Heart right ventricle (tissue), 16 donors: ENCODE data around the gene SPATA17. TPM values are rescaled to one million over a fixed set of nuclear protein-coding genes. Genes with fewer than 3 reads are reported as not detected.

Experiments
- ATAC-seq, 8 donors: fragments of 200-7000 bp; cut with Tn5 transposase; one replicate each; pipeline ENCODE4 v1.9.1; 2020; ENCODE audit warnings: mild to moderate bottlenecking in 8 of 8, moderate library complexity in 8 of 8, moderate number of reproducible peaks in 1 of 8
- DNase-seq, 2 donors: peaks; one replicate each; pipeline ENCODE4 v3.0.0-alpha.2; 2020
- H3K27ac ChIP-seq, 10 donors: fragments of 200-600 bp; sonication (generic) in 2 of 10; one replicate each; pipeline versions ENCODE4 v1.5.0 to v1.8.0; 2020 to 2022; ENCODE audit warnings: mild to moderate bottlenecking in 3 of 10
- H3K27me3 ChIP-seq, 7 donors: fragments of 200-600 bp; one replicate each; pipeline ENCODE4 v1.8.0; 2021 to 2022; ENCODE audit warnings: mild to moderate bottlenecking in 2 of 7
- H3K36me3 ChIP-seq, 9 donors: fragments of 200-600 bp; sonication (generic) in 1 of 9; one replicate each; pipeline versions ENCODE4 v1.5.0 to v1.8.0; 2020 to 2022; ENCODE audit warnings: mild to moderate bottlenecking in 2 of 9
- H3K4me1 ChIP-seq, 9 donors: fragments of 200-600 bp; sonication (generic) in 1 of 9; one replicate each; pipeline versions ENCODE4 v1.5.0 to v1.8.0; 2020 to 2022; ENCODE audit warnings: mild to moderate bottlenecking in 4 of 9
- H3K4me3 ChIP-seq, 10 donors: fragments of 200-600 bp; sonication (generic) in 2 of 10; one replicate each; pipeline versions ENCODE4 v1.5.0 to v1.8.0; 2020 to 2022; ENCODE audit warnings: mild to moderate bottlenecking in 7 of 10, moderate library complexity in 2 of 10
- H3K9me3 ChIP-seq, 11 donors: fragments of 200-600 bp in 10 of 11; sonication (generic) in 2 of 11; one replicate each; pipeline versions ENCODE4 v1.5.0 to v1.8.0; 2013 to 2022; ENCODE audit warnings: mild to moderate bottlenecking in 2 of 11, control low read depth in 1 of 11, moderate library complexity in 1 of 11
- CTCF ChIP-seq, 9 donors: fragments of 200-600 bp; sonication (generic) in 2 of 9; IDR thresholded peaks; one replicate each; pipeline versions ENCODE4 v1.5.0 to v1.8.0; 2021 to 2022; ENCODE audit warnings: antibody characterized with exemption in 9 of 9, mild to moderate bottlenecking in 5 of 9, moderate library complexity in 1 of 9
- WGBS, 2 donors: extraction: QIAGEN DNeasy Blood & Tissue Kit; methylation state at CpG; one replicate each; pipeline ENCODE4 v1.1.7; 2013; ENCODE audit warnings: inconsistent platforms in 1 of 2; 5-methylcytosine and 5-hydroxymethylcytosine counted together
- intact Hi-C, 10 donors: fragments of 100-400 bp; cut with DNase I; formaldehyde crosslinking; loops; one replicate each; pipeline versions ENCODE4 v1.11.1 to v1.14.2; 2022
- polyA plus RNA-seq, 2 donors: library from polyadenylated mRNA; stranded (reverse); fragments of 200-250 nt; gene quantifications; one replicate each; pipeline ENCODE4 v1.2.3, GENCODE V29; 2013
- total RNA-seq, 10 donors: library from RNA; stranded (reverse); fragmentation: NEBNext Ultra II Directional in 3 of 10; extraction: Animal tissue kit (Norgen Biotek cat#: 25700) in 3 of 10; gene quantifications; one replicate each; pipeline versions ENCODE4 v1.2.1 to v1.2.4, GENCODE V29; 2021 to 2023
- donor health status: Arrhythmogenic right ventricular cardiomyopathy.
- donor health status: ischemic (EF 13 %, LVEDD 7.1; RV severe dilation, severe dysfunction).
- donor health status: healthy with polysubstance abuse.
- donor health status: DM: no; HTN: yes; CAD: no.
- donor health status: DM: no; HTN: no; CAD: no.
- donor health status: ischemic (EF 25% LVEDD 6.9; RV normal size, moderate dysfunction).
- donor health status: ischemic (EF 25% LVEDD 5.7; RV mildly dilated, moderate dysfunction).
- donor health status: healthy.
- donor health status: DM: yes; HTN: yes; CAD: no.
- donor health status: Ischemic cardiomyopathy.
- donor health status: ischemic (EF 35%, LVEDD 5.7; RV mildly dilated, moderate dysfunction).
- donor health status: nonischemic (EF 11% LVEDD 7.7; RV severe dilation, severe dysfunction).
- donor health status: DM: yes; HTN: yes; CAD: no.
- donor health status: PGD.
- donor health status: ischemic (EF 29% LVEDD 5.4; RV normal size, mild dysfunction).
- donor health status: nonischemic (EF 23%, LVEDD 6.1; RV moderate dilation, normal function).

SPATA17 gene
- total and polyA plus RNA-seq, 12 donors: 0.51 to 3.3 (median 1.3) TPM

GRCh38 chr1:217769768-217770167 is 138.6 kb downstream of the SPATA17 start:
- Histone ChIP-seq H3K9me3 (no peaks in the 10 kb centered on the region), H3K4me3 (no peak overlapping the region), H3K4me1 (no peaks in the 10 kb centered on the region), H3K36me3 (no peaks in the 10 kb centered on the region), H3K27ac (no peak overlapping the region), H3K27me3 (no peaks in the 10 kb centered on the region)
- intact Hi-C loops: no loop called here
- no peak for TF ChIP-seq CTCF (IDR thresholded peaks at IDR 0.05)
- DNase-seq (no peak), ATAC-seq (no peak)

GRCh38 chr1:217770918-217771317 is 139.8 kb downstream of the SPATA17 start:
- intact Hi-C loops: no loop called here
- DNase-seq (no peak), ATAC-seq (no peak)
- no peaks in the 10 kb centered on the region for H3K9me3 ChIP-seq
- no peak overlapping the region for H3K27ac ChIP-seq
- H3K4me1 ChIP-seq: no peaks in the 10 kb centered on the region
- no peak for TF ChIP-seq CTCF (IDR thresholded peaks at IDR 0.05)
- 57 to 64% methylated on average over 3 of the region's 3 CpGs for WGBS, 2 donors
- no peaks in the 10 kb centered on the region for H3K36me3 ChIP-seq
- H3K4me3 ChIP-seq: no peak overlapping the region
- H3K27me3 ChIP-seq: no peaks in the 10 kb centered on the region

- ATAC-seq (no peak), DNase-seq (no peak)
- H3K4me1 ChIP-seq: no peaks in the 10 kb centered on the region
- H3K27ac ChIP-seq: no peak overlapping the region
- no peak overlapping the region for H3K4me3 ChIP-seq
- WGBS, 2 donors: 92 to 97% methylated on average over 5 of the region's 5 CpGs
- no peaks in the 10 kb centered on the region for H3K9me3 ChIP-seq
- H3K36me3 ChIP-seq: no peaks in the 10 kb centered on the region
- no peaks in the 10 kb centered on the region for H3K27me3 ChIP-seq
- TF ChIP-seq CTCF (IDR thresholded peaks at IDR 0.05): no peak
- intact Hi-C loops: no loop called here
Observed at GRCh38 chr1:217776693-217777092, 145.5 kb downstream of the SPATA17 start.

GRCh38 chr1:217781056-217781455 is 149.9 kb downstream of the SPATA17 start:
- ATAC-seq (no peak), DNase-seq (no peak)
- WGBS, 2 donors: 85 to 90% methylated on average over 4 of the region's 4 CpGs
- intact Hi-C loops: no loop called here
- Histone ChIP-seq H3K4me3 (no peak overlapping the region), H3K27ac (no peak overlapping the region), H3K4me1 (no peaks in the 10 kb centered on the region), H3K36me3 (no peaks in the 10 kb centered on the region), H3K9me3 (no peaks in the 10 kb centered on the region), H3K27me3 (no peaks in the 10 kb centered on the region)
- no peak for TF ChIP-seq CTCF (IDR thresholded peaks at IDR 0.05)

- Histone ChIP-seq H3K27ac (no peak overlapping the region), H3K4me1 (no peaks in the 10 kb centered on the region), H3K36me3 (no peaks in the 10 kb centered on the region), H3K9me3 (no peaks in the 10 kb centered on the region), H3K4me3 (no peak overlapping the region), H3K27me3 (no peaks in the 10 kb centered on the region)
- 86 to 93% methylated on average over 2 of the region's 2 CpGs for WGBS, 2 donors
- ATAC-seq (no peak), DNase-seq (no peak)
- no peak for TF ChIP-seq CTCF (IDR thresholded peaks at IDR 0.05)
- intact Hi-C loops: no loop called here
Observed at GRCh38 chr1:217791091-217791490, 159.9 kb downstream of the SPATA17 start.
